Natural killer cell (primary cell): Measurements from ENCODE around the gene NEDD4L. TPM values are rescaled to one million over a fixed set of nuclear protein-coding genes. Genes with fewer than 3 reads are reported as not detected.

Source experiments
- ATAC-seq, 3 donors: fragments of 150-1000 bp in 2 of 3; fragments of 200-7000 bp in 1 of 3; cut with Tn5 transposase; 1 replicate in 1 of 3; 2 replicates in 2 of 3; pipeline ENCODE4 v1.10.0; 2021; ENCODE audit warnings: mild to moderate bottlenecking in 2 of 3, moderate library complexity in 2 of 3
- DNase-seq, 2 donors: peaks; one replicate each; pipeline versions ENCODE4 v3.0.0 to v3.0.0-alpha.2; 2013 to 2021; ENCODE audit warnings: mixed read lengths in 1 of 2
- H3K27ac ChIP-seq: one replicate; pipeline ENCODE4 v1.5.1; 2013; ENCODE audit warnings: mild to moderate bottlenecking, low read length
- H3K27me3 ChIP-seq: one replicate; pipeline ENCODE4 v1.6.1; 2013; ENCODE audit warnings: low read length; ENCODE audit not compliant: control insufficient read depth, insufficient read depth
- H3K36me3 ChIP-seq: one replicate; pipeline ENCODE4 v1.6.1; 2013; ENCODE audit warnings: low read length; ENCODE audit not compliant: control insufficient read depth, insufficient read depth
- H3K4me1 ChIP-seq: one replicate; pipeline ENCODE4 v1.6.1; 2013; ENCODE audit warnings: low read length; ENCODE audit not compliant: control insufficient read depth, insufficient read depth
- H3K4me3 ChIP-seq: one replicate; pipeline ENCODE4 v1.5.1; 2013; ENCODE audit warnings: low read length
- H3K9me3 ChIP-seq: one replicate; pipeline ENCODE4 v1.6.1; 2013; ENCODE audit warnings: low read length; ENCODE audit not compliant: control insufficient read depth, insufficient read depth
- H3K27ac Mint-ChIP-seq, 2 donors: one replicate each; pipeline ENCODE4 v1.8.0; 2022; ENCODE audit warnings: mild to moderate bottlenecking in 2 of 2, mixed read lengths in 2 of 2, moderate library complexity in 1 of 2
- H3K27me3 Mint-ChIP-seq, 2 donors: one replicate each; pipeline ENCODE4 v1.8.0; 2022; ENCODE audit warnings: low read depth in 2 of 2, mixed read lengths in 2 of 2
- H3K36me3 Mint-ChIP-seq: one replicate; pipeline ENCODE4 v1.8.0; 2022; ENCODE audit warnings: mixed read lengths
- H3K4me1 Mint-ChIP-seq, 2 donors: one replicate each; pipeline ENCODE4 v1.8.0; 2022; ENCODE audit warnings: mixed read lengths in 2 of 2
- H3K4me3 Mint-ChIP-seq: one replicate; pipeline ENCODE4 v1.8.0; 2022; ENCODE audit warnings: mild to moderate bottlenecking, moderate library complexity, mixed read lengths
- H3K9me3 Mint-ChIP-seq, 2 donors: one replicate each; pipeline ENCODE4 v1.8.0; 2022; ENCODE audit warnings: mixed read lengths in 2 of 2
- CTCF ChIP-seq: fragments of 200-600 bp; IDR thresholded peaks from one replicate; pipeline ENCODE4 v1.8.0; 2022; ENCODE audit warnings: antibody characterized with exemption
- WGBS: methylation state at CpG from one replicate; pipeline ENCODE4 v1.1.7; 2013; ENCODE audit warnings: missing lambda C conversion rate; ENCODE audit not compliant: insufficient coverage; 5-methylcytosine and 5-hydroxymethylcytosine counted together
- intact Hi-C: fragments of 100-400 bp; cut with micrococcal nuclease; formaldehyde crosslinking; loops from one replicate; pipeline ENCODE4 v1.14.2; 2022
- total RNA-seq, 4 donors: library from RNA; stranded (reverse); fragments of 120-200 nt in 1 of 4; gene quantifications; one replicate each; pipeline versions ENCODE4 v1.2.3 to v1.2.4, GENCODE V29; 2013 to 2022

Gene NEDD4L
- total RNA-seq, 3 donors from 2014 or later (not counting 1 experiment from before 2014, with no cell fraction given), result 3.4 to 15.3 (median 14.3) TPM

- intact Hi-C loops, result no loop called here
- Mint-ChIP-seq H3K9me3 (no peaks in the 10 kb centered on the region), H3K27me3 (no peaks in the 10 kb centered on the region), H3K4me1 (no peaks in the 10 kb centered on the region), H3K4me3 (no peak overlapping the region), H3K27ac (no peak overlapping the region), H3K36me3 (no peaks in the 10 kb centered on the region)
- no peak for TF ChIP-seq CTCF
- no peak for ATAC-seq
- DNase-seq, result no peak
- no CpG with 5 or more reads among the region's 1 CpG for WGBS
- H3K9me3 ChIP-seq, result no peaks in the 10 kb centered on the region
- no peak overlapping the region for H3K27ac ChIP-seq
- H3K4me1 ChIP-seq, result no peaks in the 10 kb centered on the region
- no peaks in the 10 kb centered on the region for H3K27me3 ChIP-seq
- no peaks in the 10 kb centered on the region for H3K36me3 ChIP-seq
- no peak overlapping the region for H3K4me3 ChIP-seq
Measured at GRCh38 chr18:58266291-58266690, 222.3 kb downstream of the NEDD4L start.

- H3K4me1 Mint-ChIP-seq, result peaks cover 0 to under 1% of the 10 kb centered on the region in 2 donors
- Histone ChIP-seq H3K27ac (no peak overlapping the region), H3K4me3 (no peak overlapping the region), H3K9me3 (no peaks in the 10 kb centered on the region), H3K36me3 (no peaks in the 10 kb centered on the region), H3K4me1 (no peaks in the 10 kb centered on the region), H3K27me3 (no peaks in the 10 kb centered on the region)
- no peak overlapping the region for H3K27ac Mint-ChIP-seq
- no peak for DNase-seq
- intact Hi-C loops, result no loop called here
- no peak for TF ChIP-seq CTCF
- no peak for ATAC-seq
- H3K4me3 Mint-ChIP-seq, result no peak overlapping the region
- H3K36me3 Mint-ChIP-seq, result no peaks in the 10 kb centered on the region
- 82% methylated on average over 5 of the region's 6 CpGs for WGBS
- no peaks in the 10 kb centered on the region for H3K9me3 Mint-ChIP-seq
- H3K27me3 Mint-ChIP-seq, result no peaks in the 10 kb centered on the region
Measured at GRCh38 chr18:58267493-58267892, 223.5 kb downstream of the NEDD4L start.

- WGBS, result 90% methylated on average over 2 of the region's 2 CpGs
- H3K27me3 ChIP-seq, result no peaks in the 10 kb centered on the region
- H3K4me3 Mint-ChIP-seq, result no peak overlapping the region
- no peak overlapping the region for H3K4me3 ChIP-seq
- H3K27ac Mint-ChIP-seq, result no peak overlapping the region
- no peaks in the 10 kb centered on the region for H3K4me1 ChIP-seq
- no peaks in the 10 kb centered on the region for H3K36me3 Mint-ChIP-seq
- DNase-seq (no peak), ATAC-seq (no peak)
- no peak overlapping the region for H3K27ac ChIP-seq
- H3K9me3 Mint-ChIP-seq, result no peaks in the 10 kb centered on the region
- H3K36me3 ChIP-seq, result no peaks in the 10 kb centered on the region
- intact Hi-C loops, result no loop called here
- no peak for TF ChIP-seq CTCF
- H3K4me1 Mint-ChIP-seq, result peaks cover 0 to 9% of the 10 kb centered on the region in 2 donors
- no peaks in the 10 kb centered on the region for H3K9me3 ChIP-seq
- no peaks in the 10 kb centered on the region for H3K27me3 Mint-ChIP-seq
Measured at GRCh38 chr18:58268849-58269248, 224.8 kb downstream of the NEDD4L start.

- H3K27ac Mint-ChIP-seq, result no peak overlapping the region
Measured at GRCh38 chr18:58269931-58270330, 225.9 kb downstream of the NEDD4L start.

More at GRCh38 chr18:58269931-58270330, 225.9 kb downstream of the NEDD4L start:
- no peak for TF ChIP-seq CTCF
- Histone ChIP-seq H3K4me3 (no peak overlapping the region), H3K9me3 (no peaks in the 10 kb centered on the region), H3K36me3 (no peaks in the 10 kb centered on the region), H3K27ac (no peak overlapping the region), H3K4me1 (no peaks in the 10 kb centered on the region), H3K27me3 (no peaks in the 10 kb centered on the region)
- Mint-ChIP-seq H3K9me3 (no peaks in the 10 kb centered on the region), H3K4me3 (no peak overlapping the region), H3K4me1 (peaks cover 0 to 9% of the 10 kb centered on the region in 2 donors), H3K27me3 (no peaks in the 10 kb centered on the region), H3K36me3 (no peaks in the 10 kb centered on the region)
- DNase-seq (no peak), ATAC-seq (no peak)
- 86% methylated on average over 5 of the region's 5 CpGs for WGBS
- intact Hi-C loops, result no loop called here
